ENCODE data around the gene CLDN7.

DNA sequence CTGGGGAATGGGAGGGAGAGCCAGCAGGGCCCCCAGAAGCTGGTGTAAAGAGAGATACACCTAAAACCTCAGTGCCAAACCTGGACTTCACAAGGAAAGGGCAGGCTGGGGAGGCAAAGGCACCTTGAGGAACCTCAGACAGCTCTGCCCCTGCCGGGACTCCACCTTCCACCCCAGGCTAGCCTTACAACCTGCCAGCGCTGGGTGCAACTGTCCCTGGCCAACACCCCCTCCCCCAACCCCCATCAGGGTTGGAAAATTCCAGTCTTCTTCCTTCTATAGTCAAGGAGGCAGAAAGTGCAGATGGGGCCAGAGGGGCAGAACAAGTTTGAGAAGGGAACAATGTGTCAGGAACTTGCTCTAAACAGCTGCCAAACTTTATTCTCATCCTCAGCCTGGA lies 29.9 kb upstream of the CLDN7 start:
- TF ChIP-seq, protein P1, sequence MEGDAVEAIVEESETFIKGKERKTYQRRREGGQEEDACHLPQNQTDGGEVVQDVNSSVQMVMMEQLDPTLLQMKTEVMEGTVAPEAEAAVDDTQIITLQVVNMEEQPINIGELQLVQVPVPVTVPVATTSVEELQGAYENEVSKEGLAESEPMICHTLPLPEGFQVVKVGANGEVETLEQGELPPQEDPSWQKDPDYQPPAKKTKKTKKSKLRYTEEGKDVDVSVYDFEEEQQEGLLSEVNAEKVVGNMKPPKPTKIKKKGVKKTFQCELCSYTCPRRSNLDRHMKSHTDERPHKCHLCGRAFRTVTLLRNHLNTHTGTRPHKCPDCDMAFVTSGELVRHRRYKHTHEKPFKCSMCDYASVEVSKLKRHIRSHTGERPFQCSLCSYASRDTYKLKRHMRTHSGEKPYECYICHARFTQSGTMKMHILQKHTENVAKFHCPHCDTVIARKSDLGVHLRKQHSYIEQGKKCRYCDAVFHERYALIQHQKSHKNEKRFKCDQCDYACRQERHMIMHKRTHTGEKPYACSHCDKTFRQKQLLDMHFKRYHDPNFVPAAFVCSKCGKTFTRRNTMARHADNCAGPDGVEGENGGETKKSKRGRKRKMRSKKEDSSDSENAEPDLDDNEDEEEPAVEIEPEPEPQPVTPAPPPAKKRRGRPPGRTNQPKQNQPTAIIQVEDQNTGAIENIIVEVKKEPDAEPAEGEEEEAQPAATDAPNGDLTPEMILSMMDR (optimal IDR thresholded peaks at IDR 0.05 in 1 of 3, IDR thresholded peaks at IDR 0.05 in 1 of 3, conservative IDR thresholded peaks at IDR 0.05 in 1 of 3; ENCODE audit: extremely low read depth in 1 of 3, insufficient read depth in 2 of 3, low read length in 3 of 3) = no peak
- no peak for TF ChIP-seq EZH2 (IDR thresholded peaks at IDR 0.05; ENCODE audit: low read length)
